HepG2 (cell line): ENCODE measurements around the gene ZNF561. TPM values are rescaled to one million over a fixed set of nuclear protein-coding genes. Genes with fewer than 3 reads are reported as not detected.

Experiments used
- ATF1 ChIP-seq: IDR thresholded peaks from 2 replicates; pipeline ENCODE4 v1.6.1; 2016; ENCODE audit warnings: mild to moderate bottlenecking, control low read depth
- CENPBD1 ChIP-seq: sonication (generic); formaldehyde crosslinking; IDR thresholded peaks from 2 replicates; pipeline ENCODE4 v1.8.0; 2022; ENCODE audit warnings: missing genetic modification reagents, low read depth, mild to moderate bottlenecking, borderline replicate concordance
- CENPX ChIP-seq: sonication (generic); formaldehyde crosslinking; IDR thresholded peaks from 2 replicates; pipeline ENCODE4 v1.9.0; 2021; ENCODE audit warnings: mild to moderate bottlenecking, missing genetic modification reagents, moderate library complexity
- CTCF ChIP-seq: sonication (generic); formaldehyde crosslinking; IDR thresholded peaks from 2 replicates; pipeline ENCODE4 v1.5.0; 2020; ENCODE audit warnings: mild to moderate bottlenecking, missing genetic modification reagents, moderate library complexity
- GABPB1 ChIP-seq: IDR thresholded peaks from 2 replicates; pipeline ENCODE4 v1.6.1; 2016; ENCODE audit warnings: mild to moderate bottlenecking, missing genetic modification reagents, moderate library complexity, missing compliant biosample characterization
- RARA ChIP-seq: IDR thresholded peaks from 2 replicates; pipeline ENCODE4 v1.6.1; 2016; ENCODE audit warnings: missing genetic modification reagents, missing compliant biosample characterization
- SALL2 ChIP-seq: sonication (generic); formaldehyde crosslinking; IDR thresholded peaks from 2 replicates; pipeline ENCODE4 v1.8.1; 2023; ENCODE audit warnings: mild to moderate bottlenecking, missing genetic modification reagents, inconsistent platforms
- SRY ChIP-seq: sonication (generic); formaldehyde crosslinking; IDR thresholded peaks from 2 replicates; pipeline ENCODE4 v1.8.0; 2022; ENCODE audit warnings: mild to moderate bottlenecking, missing genetic modification reagents
- ZFP90 ChIP-seq: sonication (generic); formaldehyde crosslinking; IDR thresholded peaks from 2 replicates; pipeline ENCODE4 v1.8.0; 2022; ENCODE audit warnings: missing genetic modification reagents, mild to moderate bottlenecking, inconsistent platforms, borderline replicate concordance
- ZNF225 ChIP-seq: sonication (generic); formaldehyde crosslinking; IDR thresholded peaks from 2 replicates; pipeline ENCODE4 v1.4.0; 2020; ENCODE audit warnings: mild to moderate bottlenecking, missing genetic modification reagents
- ZNF280D ChIP-seq: sonication (generic); formaldehyde crosslinking; IDR thresholded peaks from 2 replicates; pipeline ENCODE4 v1.5.1; 2020; ENCODE audit warnings: mild to moderate bottlenecking, missing genetic modification reagents
- ZNF605 ChIP-seq: sonication (generic); formaldehyde crosslinking; IDR thresholded peaks from 2 replicates; pipeline ENCODE4 v1.8.0; 2022; ENCODE audit warnings: mild to moderate bottlenecking, missing genetic modification reagents
- ZNF670 ChIP-seq: sonication (generic); formaldehyde crosslinking; IDR thresholded peaks from 2 replicates; pipeline ENCODE4 v1.8.0; 2022; ENCODE audit warnings: mild to moderate bottlenecking, missing genetic modification reagents, borderline replicate concordance
- ZNF687 ChIP-seq: sonication (generic); formaldehyde crosslinking; IDR thresholded peaks from 2 replicates; pipeline ENCODE4 v1.5.1; 2020; ENCODE audit warnings: mild to moderate bottlenecking, missing genetic modification reagents, moderate library complexity
- polyA plus RNA-seq, 8 experiments: library from polyadenylated mRNA; depleted of rRNA in 3 of 8; stranded (reverse) in 7 of 8; unstranded in 1 of 8; fragments of >200 nt; fragmentation: Illumina TruSeq in 4 of 8; extraction: Trizol in 4 of 8; gene quantifications; 2 replicates each; pipeline versions ENCODE4 v1.2.1 to v1.2.3, GENCODE V29; 2011 to 2016; ENCODE audit warnings: low read depth in 4 of 8, missing spikeins in 1 of 8, mixed read lengths in 1 of 8; ENCODE audit not compliant: insufficient read depth in 1 of 8
- total RNA-seq, 5 experiments: library from RNA; depleted of rRNA; stranded (reverse); fragments of >200 nt; fragmentation: Illumina TruSeq; extraction: Trizol; gene quantifications; 2 replicates each; pipeline ENCODE4 v1.2.3, GENCODE V29; 2016; ENCODE audit warnings: low read depth in 1 of 5
- TF ChIP-seq, protein P1 (sequence below): sonication (generic); formaldehyde crosslinking; IDR thresholded peaks from 2 replicates; pipeline ENCODE4 v1.4.0; 2020; ENCODE audit warnings: mild to moderate bottlenecking, missing genetic modification reagents
- TF ChIP-seq, protein P2 (sequence below): sonication (generic); formaldehyde crosslinking; IDR thresholded peaks from 2 replicates; pipeline ENCODE4 v1.4.0; 2020; ENCODE audit warnings: mild to moderate bottlenecking, missing genetic modification reagents

Gene ZNF561
- total and polyA plus RNA-seq, 2 of the 13 experiments (the other 11 are each of a cell fraction or from before 2014, with no cell fraction given): 19.8 to 35.1 TPM

DNA sequence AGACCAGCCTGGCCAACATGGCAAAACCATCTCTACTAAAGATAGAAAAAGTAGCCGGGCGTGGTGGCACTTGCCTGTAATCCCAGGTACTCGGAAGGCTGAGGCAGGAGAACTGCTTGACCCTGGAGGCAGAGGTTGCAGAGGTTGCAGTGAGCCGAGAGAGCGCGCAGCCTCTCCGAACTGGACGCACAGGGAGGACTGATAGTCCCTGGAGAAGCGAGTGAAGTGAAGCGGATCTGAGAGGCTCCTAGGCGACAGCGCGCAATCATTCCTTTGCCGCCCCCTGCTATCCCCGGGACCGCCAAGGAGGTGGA lies 233 bp downstream of the ZNF561 start (continued):
- no peak; the same call in 1 of the 2 replicates for TF ChIP-seq CTCF (CRISPR knock-in tag)
- TF ChIP-seq SRY: no peak
- TF ChIP-seq, protein P1, sequence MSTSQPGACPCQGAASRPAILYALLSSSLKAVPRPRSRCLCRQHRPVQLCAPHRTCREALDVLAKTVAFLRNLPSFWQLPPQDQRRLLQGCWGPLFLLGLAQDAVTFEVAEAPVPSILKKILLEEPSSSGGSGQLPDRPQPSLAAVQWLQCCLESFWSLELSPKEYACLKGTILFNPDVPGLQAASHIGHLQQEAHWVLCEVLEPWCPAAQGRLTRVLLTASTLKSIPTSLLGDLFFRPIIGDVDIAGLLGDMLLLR (CRISPR knock-in tag): 0 out of 2 replicates have a peak, but pooled peaks have one; percentile 48
- no peak for TF ChIP-seq CENPX (CRISPR knock-in tag)
- TF ChIP-seq CENPBD1: no peak
- no peak for TF ChIP-seq ATF1
- TF ChIP-seq ZNF670 (CRISPR knock-in tag): peak; percentile 82; the same call in 1 of the 2 replicates
- TF ChIP-seq GABPB1 (CRISPR knock-in tag): no peak
- TF ChIP-seq ZNF687 (CRISPR knock-in tag): no peak
- peak; percentile 17; the same call in 1 of the 2 replicates for TF ChIP-seq RARA (CRISPR knock-in tag)
- TF ChIP-seq ZNF605: 0 out of 2 replicates have a peak, but pooled peaks have one; percentile 0
- TF ChIP-seq ZFP90 (CRISPR knock-in tag): no peak
- TF ChIP-seq, protein P2, sequence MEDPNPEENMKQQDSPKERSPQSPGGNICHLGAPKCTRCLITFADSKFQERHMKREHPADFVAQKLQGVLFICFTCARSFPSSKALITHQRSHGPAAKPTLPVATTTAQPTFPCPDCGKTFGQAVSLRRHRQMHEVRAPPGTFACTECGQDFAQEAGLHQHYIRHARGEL (CRISPR knock-in tag): 0 out of 2 replicates have a peak, but pooled peaks have one; percentile 60
- no peak; the same call in 1 of the 2 replicates for TF ChIP-seq ZNF225
- TF ChIP-seq ZNF280D (CRISPR knock-in tag): peak; percentile 20; the same call in 1 of the 2 replicates
- peak; percentile 64; the same call in 1 of the 2 replicates for TF ChIP-seq SALL2 (CRISPR knock-in tag)
